Panc1 (cell line): Measurements from ENCODE around the gene FBLN2.

ENCODE experiments used
- CTCF ChIP-seq: fragments of 450-650 bp; IDR thresholded peaks from 2 replicates; pipeline ENCODE4 v1.5.1; 2017; ENCODE audit warnings: mild to moderate bottlenecking
- POLR2AphosphoS5 ChIP-seq: IDR thresholded peaks from 2 replicates; pipeline ENCODE4 v1.6.1; 2012; ENCODE audit warnings: mild to moderate bottlenecking, low read depth, low read length, moderate library complexity
- SIN3A ChIP-seq: IDR thresholded peaks from 2 replicates; pipeline ENCODE4 v1.6.1; 2012; ENCODE audit warnings: low read depth, mild to moderate bottlenecking, low read length, moderate library complexity, borderline replicate concordance; ENCODE audit not compliant: insufficient read depth
- TCF7L2 ChIP-seq: IDR thresholded peaks from 2 replicates; pipeline ENCODE4 v1.6.1; 2011; ENCODE audit warnings: mild to moderate bottlenecking, low read depth, low read length, inconsistent platforms

GRCh38 chr3:13535526-13535875 is 13.4 kb upstream of the FBLN2 start:
- TF ChIP-seq CTCF (no peak), TCF7L2 (no peak), POLR2AphosphoS5 (no peak), SIN3A (no peak)
